C4-2B (cell line): Measurements from ENCODE around the gene FAS.

Experiments
- H3K27ac ChIP-seq: fragments of 450-650 bp; 2 replicates; pipeline ENCODE4 v1.5.1; 2017
- ZFX ChIP-seq: fragments of 450-650 bp; IDR thresholded peaks from 2 replicates; pipeline ENCODE4 v1.6.1; 2017
- TF ChIP-seq, protein P1 (sequence below): fragments of 450-650 bp; conservative IDR thresholded peaks from 2 replicates; pipeline ENCODE4 v1.5.1; 2017; ENCODE audit warnings: mild to moderate bottlenecking

The FAS gene

DNA sequence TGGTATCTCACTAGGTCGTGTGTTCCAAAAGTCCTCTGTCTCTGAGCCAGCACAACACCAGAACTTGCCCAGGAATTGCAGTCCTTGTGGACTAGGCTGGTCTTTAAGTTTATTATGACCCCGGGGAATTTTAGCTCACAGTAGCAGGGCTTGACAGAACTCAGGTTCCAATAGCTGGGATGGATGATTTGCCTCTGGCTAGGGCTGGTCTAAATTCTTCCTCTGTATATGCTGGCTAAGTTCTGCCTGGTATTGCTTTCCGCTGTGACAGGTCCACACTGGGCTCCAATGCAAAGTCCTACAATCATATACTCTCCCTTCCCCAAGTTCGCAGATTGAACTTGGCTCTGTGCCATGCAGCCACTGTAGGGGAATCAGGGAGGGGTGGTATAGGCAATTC lies 52.5 kb downstream of the FAS start:
- no peak overlapping the region for H3K27ac ChIP-seq
- no peak for TF ChIP-seq ZFX
- TF ChIP-seq, protein P1, sequence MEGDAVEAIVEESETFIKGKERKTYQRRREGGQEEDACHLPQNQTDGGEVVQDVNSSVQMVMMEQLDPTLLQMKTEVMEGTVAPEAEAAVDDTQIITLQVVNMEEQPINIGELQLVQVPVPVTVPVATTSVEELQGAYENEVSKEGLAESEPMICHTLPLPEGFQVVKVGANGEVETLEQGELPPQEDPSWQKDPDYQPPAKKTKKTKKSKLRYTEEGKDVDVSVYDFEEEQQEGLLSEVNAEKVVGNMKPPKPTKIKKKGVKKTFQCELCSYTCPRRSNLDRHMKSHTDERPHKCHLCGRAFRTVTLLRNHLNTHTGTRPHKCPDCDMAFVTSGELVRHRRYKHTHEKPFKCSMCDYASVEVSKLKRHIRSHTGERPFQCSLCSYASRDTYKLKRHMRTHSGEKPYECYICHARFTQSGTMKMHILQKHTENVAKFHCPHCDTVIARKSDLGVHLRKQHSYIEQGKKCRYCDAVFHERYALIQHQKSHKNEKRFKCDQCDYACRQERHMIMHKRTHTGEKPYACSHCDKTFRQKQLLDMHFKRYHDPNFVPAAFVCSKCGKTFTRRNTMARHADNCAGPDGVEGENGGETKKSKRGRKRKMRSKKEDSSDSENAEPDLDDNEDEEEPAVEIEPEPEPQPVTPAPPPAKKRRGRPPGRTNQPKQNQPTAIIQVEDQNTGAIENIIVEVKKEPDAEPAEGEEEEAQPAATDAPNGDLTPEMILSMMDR, result no peak

DNA sequence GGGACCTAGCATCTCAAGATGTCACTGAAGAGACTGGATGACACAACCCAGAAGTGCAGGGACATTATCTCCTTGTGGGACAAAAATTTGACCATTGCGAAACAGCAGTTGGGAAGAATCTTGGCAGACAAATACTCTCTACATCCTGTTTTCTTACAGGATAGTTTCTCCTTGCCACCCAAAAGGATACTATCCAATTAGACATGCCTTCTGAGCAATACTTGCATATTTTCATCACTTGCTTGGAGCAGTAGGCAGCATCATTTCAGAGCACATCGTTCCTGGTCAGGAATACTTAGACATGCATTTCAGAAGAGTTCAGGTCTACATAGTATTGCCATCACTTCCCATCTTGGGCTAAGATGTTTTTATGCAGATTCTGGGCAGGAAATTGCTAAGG lies 56.8 kb downstream of the FAS start:
- TF ChIP-seq ZFX, result no peak
- TF ChIP-seq, protein P1, result no peak

DNA sequence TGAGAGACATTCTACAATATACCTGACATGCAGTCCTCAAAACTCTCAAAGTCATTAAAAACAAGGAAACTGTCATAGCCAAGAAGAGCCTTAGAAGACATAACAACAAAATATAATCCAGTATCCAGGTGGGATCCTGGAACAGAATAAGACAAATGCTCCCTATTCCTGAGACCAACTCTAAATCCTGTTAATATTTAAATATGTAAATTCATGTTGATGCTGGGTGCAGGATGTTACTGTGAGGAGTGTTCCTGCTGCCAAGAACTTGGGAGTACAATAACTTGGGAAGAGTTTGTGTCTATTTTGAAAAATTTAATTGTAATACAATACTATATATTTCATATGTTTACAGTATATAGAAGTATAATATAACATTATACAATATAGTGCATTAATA lies 61.0 kb downstream of the FAS start:
- H3K27ac ChIP-seq, result no peak overlapping the region
- no peak for TF ChIP-seq ZFX
- TF ChIP-seq, protein P1, result no peak

More for the DNA sequence above, 56.8 kb downstream of the FAS start:
- H3K27ac ChIP-seq, result no peak overlapping the region

DNA sequence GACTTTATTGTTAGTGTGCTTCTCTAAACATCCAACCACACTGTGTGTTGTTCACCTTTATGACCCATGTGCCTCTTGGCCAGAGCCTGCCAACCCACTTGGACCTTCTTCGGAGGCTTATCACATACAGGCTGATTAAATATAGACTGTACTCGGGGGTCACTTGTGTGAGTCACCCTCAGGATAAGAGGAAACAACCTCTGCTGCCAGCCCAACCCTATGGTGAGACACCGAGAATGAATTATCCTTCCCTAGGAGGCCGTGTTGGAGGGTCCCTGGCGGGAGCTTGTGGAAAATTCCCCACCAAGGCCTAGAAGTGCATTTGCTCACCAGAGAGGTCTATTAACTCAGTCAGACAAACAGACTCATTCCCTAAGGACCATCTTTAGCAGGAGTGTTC lies 63.0 kb downstream of the FAS start:
- H3K27ac ChIP-seq, result no peak overlapping the region
- TF ChIP-seq, protein P1, result no peak
- no peak for TF ChIP-seq ZFX

DNA sequence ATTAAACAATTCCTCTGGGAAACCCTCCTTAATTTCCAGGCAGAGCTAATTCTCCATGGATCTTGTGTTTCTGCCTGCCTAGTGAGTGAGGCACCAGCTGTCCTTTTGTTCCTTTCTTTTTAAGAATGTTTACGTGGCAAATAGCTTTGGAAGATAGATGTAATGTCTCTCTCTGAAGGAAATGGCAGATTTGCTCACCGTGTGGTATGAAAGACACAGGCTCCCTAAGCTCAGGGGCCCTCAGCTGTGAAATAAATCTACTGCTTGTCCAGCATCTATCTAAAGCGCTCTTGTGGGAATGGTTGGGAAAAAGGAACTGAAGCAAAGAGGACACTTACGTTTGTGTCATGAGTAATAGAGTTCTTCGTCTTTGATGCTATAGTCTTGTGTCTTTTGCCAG lies 64.6 kb downstream of the FAS start:
- TF ChIP-seq, protein P1, result no peak
- no peak for TF ChIP-seq ZFX
- H3K27ac ChIP-seq, result no peak overlapping the region

DNA sequence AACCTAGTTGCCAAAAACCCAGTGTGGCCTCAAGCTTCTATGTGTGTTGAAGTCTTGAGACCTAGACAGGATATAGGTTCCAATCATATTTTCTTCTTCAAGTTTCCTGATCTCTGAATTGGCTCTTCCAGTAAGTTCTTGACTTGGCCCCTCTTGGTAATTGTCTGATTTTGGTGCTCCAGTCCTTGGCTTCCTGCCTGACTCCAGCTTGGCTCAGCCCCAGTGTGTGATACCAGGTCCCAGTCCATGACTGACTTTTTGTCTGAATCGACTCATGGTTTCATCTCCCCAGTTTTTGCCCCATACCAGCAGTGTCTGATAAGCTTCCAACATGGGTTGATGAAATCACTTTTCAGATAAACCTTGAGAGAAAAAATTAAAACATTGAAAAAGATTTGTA lies 72.3 kb downstream of the FAS start:
- no peak for TF ChIP-seq ZFX
- TF ChIP-seq, protein P1, result no peak
- no peak overlapping the region for H3K27ac ChIP-seq

DNA sequence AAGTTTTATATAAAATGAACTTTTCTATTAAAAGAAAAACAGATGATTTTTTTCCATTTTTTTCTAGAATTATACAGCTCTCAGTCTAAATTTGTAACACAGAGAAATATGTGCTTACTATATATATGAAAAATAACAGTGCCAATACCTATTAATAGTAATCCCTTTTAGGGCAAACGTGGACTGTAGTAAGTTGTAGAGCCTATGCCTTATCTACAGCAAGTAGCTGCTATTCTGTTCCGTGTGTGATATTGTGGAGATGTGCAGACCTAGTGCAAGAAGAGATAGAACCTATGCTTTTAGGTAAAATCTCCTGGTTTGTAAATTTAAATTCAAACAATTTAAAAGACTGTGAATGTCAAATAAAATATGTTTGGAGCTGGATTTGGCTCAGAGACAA lies 72.9 kb downstream of the FAS start:
- no peak overlapping the region for H3K27ac ChIP-seq
- TF ChIP-seq, protein P1, result no peak
- TF ChIP-seq ZFX, result no peak
